DMS153 treated with DMSO at 0.1 percent for 48 hours (cell line): ENCODE results near the gene HOXA4.

ENCODE experiments used
- DNase-seq: peaks from one replicate; lab custom pipeline; 2025; ENCODE audit not compliant: unreplicated experiment; lab: John Stamatoyannopoulos, UW

Gene HOXA4

DNA sequence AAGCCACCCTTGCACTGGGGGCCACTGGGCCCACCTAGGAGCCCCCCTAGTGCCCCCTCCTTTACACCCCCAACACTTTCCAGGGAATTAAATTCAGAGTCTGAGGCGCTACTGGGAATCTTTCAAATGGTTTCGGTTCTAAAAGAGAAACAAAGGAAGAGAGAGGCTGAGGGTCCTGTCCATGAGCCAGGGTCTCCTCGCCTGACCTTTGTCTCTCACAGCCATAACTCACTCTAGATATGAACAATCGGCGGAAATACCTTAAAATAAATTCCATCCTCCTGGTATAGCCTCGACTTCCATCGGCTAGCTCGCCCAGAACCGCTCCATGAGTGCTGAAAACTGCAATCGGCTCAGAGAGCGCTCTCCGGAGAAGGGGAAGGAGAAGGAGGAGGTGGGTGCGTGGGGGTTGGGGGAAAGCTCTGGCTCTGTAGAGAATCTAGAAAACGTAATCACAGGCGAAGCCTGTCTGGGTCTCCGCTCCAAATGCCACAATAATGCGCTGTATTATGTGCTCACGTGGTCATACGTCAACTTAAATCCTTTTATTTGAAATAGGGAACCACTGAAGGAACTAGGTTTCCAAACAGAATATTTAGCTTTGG lies 12.6 kb downstream of the HOXA4 start:
- no peak for DNase-seq

DNA sequence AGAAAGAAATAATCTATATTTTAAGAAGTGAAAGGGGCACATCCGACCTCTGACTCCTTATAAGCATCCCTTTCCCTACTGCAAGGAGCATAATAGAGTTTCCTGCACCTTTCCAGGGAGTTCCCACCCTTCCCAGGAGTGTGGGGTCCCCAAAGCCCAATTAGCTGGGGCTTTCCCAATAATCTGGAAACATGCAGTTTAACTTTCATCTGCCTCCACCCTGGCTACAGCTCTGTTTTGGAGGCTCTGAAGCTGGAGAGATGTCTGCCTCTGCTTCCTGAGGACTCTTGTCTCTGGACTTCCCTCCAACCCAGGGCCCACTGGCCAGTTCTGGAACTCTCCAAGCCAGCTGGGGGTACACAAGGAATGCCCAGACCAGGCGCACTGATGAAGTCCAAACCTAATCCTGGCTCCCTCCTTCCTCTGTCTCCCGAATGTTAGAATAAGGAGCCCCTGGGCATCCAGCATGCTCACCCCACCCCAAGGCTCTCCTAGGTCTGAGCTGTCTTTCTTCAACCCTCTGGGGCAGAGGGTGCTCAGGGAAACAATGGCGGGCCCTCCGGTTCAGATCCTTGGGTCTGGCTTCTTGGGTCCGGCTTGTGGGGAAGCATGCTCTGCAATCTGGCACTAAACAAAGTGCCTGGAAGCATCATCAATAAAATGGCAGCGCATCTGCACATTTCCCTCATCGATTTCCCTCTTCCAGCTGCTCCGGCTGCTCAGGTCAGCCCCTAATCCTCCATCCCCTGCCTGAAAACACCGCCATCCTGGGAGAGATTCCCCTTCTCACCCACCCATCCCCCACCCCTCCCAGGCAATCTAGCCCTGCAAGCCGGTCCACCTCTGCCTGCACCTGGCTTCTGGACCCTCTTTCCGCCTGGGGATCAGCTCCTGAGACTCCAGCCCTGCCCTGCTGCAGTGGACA lies 13.3 kb downstream of the HOXA4 start:
- no peak for DNase-seq

DNA sequence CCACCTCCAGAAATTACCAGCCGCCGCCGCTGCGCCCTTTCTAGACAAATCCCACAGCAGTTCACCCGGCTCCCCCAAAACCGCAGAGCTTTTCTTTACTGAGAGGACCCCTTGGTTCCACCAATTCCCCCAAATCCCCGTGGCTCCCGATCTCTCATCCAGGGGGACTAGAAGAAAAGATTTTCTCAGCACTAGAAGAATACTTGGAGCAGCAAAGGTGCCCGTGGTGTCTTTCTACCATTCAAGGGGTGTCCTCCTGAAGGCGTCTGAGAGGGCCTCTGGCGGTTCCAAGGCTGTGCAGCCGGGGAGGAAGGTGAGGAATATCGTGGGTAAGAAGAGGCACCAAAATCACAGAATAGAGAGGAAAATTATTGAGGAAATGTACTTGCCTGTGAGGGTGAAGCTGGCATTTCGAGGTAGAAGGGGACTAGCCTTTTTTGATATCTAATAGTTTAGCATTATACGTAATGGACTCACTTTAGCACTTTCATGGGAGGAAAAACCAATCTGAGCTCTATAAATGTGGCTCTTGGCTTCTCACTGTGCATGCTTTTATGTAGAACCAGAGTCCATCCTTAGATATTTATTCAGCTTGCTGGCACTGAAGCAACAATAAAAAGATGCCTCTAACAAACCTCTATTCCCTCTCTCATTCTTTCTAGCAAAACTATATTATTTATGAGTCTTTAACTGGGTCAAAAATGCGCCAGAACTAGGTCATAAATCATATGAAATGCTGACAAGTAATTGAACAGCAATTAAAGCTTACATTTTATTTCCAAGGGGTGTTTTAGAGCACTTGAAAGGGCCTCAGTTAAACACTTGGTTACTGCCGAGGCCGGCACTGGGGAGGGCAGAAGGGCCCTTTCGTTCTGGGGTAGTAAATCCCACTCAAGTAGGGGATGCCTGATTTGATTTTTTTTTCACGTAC lies 14.3 kb downstream of the HOXA4 start:
- DNase-seq: no peak

DNA sequence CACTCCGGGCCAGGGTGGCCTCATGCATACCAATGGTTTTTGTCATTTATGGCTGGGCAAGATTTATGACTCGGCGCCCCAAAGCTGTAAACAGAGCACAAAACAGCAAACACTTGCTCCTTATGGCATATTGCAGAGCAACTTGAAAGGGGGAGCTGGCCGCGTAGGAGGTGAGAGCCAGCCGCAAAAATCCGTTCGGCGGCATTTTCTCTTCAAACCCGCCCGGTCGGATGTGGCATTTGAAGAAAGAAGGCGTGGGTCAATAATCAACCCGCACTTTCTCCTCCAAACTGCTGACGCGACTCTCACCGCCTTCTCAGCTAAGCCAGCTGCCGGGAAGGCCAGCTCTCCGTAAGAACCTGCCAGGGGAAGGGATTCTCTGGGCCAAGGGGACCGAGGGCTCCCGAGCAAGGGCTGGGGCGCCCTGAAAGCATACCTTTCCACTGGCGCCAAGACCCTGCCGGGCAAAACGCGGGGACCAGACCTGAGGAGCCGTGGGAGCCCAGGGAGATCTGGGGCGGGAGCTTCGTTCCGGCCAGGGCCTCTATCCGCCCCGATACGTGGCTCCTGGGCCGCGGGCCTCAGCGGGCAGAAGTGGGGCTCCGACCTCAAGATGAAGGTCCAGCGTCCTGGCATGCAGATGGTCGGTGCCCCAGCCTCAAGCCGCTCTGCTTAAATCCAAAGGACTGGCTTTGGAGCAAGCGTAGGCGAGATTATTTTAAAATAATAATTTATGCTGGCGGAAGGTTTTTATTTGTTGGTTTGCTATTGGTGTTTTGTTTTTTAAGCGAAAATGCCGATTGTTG lies 15.1 kb downstream of the HOXA4 start:
- DNase-seq: no peak

DNA sequence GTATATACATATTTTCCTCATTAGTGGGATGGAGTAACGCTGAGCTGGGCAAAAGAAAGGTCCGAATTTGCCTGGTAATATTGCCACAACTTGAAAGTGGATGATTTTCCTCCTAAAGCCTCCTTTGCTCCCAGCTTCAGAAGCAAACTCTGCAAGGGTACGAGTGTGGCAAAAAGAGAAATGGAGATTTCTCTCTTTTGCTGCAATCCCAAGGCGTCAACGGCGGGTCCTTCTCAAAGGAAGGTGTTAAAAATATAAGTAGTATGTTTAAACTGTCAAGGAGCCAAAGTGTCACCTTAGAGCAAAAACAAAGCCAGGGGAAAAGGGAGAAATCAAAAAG lies 15.7 kb downstream of the HOXA4 start:
- DNase-seq: no peak

DNA sequence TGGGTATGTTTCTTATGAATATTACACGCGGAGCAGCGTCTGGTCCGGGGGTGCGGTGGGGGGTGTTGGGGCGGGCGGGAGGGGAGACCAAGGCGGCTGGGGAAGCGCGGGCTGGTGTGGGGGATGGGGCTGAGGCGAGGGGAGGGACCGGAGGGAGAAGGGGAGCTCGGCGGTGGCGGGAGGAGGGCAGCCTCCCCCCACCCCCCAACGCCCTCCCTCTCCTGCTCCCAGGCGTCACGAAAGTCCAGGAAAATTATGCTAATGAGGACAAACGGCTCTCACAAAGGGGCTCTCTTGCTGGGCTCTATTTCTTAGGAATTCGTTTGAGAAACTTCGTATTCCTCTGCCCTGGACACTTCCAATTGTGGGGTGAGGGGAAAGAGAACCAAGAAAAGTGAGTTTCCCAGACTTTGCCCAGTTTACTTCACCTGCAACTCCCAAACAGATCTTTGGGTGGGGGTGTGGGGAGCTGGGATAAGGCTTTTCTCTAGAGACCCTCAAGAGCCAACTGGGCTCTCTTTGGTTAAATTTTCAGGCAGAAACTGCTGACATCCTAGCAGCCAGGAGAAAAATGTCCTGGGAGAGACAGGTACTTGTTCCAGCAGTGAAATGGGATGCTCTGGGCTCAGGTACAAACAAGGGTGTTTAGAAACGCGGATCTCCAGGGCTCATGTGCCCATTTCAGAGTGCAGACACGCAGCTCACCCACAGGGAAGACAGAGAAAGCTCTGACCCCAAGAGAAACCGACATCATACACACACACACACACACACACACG lies 16.4 kb downstream of the HOXA4 start:
- DNase-seq: no peak

DNA sequence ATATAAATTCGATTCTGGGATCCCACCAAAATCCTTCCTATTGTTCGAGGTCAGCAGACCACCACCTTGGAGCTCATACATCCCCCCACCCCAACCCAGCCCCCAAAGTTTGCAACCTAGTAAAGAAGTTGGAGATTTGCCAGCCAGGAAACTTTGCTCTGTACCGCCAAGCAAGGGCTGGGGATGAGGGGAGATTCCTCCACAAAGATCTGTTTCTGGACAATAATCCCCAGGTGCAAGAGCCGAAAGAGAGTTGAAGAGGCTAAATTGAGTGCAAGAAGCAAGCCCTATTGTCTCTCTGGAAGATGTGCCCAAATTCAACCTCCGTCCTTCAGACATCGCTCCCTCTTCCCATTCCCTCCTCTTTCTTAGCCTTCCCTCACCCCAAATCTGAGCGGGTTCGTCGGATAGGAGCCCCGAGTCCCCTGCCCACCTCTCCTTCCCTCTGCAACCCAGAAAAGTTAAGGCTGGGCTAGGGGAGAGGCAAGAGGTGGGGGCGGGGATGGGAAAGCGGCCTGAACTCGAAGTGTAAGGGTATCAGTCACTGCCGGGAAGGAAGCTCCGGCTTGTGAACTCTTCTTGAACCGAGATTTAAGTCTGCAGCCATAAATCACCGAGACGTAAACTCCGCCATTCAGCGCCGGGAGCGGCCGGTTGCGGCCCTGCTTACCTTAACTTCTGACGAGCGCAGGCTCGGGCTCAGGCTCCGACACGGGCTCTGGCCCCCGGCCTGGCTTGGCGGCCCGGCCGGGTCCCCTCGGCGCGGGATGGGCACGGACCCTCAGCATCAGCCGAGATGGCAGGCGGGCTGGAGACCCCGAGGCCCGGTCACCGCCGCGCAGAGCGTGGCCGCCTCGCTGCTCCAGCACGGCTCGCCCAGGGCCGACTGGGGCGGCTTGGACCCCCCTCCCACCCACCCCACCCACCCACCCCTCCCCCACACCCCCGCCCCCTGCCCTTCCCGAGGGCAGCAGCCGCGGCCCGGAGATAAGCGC lies 17.3 kb downstream of the HOXA4 start:
- no peak for DNase-seq

DNA sequence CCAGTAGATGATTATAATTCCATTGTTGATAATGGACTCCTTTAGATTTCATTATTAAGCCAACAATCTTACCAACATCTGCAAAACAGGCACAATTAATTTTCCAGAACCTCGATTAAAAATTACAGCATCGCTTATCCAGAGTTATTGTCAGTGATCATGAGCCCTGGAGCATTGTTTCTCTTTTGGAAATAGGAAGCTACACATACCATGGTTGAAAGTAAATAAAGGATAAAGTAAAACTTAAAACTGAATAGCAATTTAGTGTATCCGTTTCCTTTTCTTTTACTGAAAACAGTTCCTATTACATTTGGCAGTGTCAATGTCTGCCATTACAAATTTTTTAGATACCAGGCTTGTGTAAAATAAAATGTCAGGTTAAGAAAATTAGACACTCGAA lies 18.2 kb downstream of the HOXA4 start:
- no peak for DNase-seq

DNA sequence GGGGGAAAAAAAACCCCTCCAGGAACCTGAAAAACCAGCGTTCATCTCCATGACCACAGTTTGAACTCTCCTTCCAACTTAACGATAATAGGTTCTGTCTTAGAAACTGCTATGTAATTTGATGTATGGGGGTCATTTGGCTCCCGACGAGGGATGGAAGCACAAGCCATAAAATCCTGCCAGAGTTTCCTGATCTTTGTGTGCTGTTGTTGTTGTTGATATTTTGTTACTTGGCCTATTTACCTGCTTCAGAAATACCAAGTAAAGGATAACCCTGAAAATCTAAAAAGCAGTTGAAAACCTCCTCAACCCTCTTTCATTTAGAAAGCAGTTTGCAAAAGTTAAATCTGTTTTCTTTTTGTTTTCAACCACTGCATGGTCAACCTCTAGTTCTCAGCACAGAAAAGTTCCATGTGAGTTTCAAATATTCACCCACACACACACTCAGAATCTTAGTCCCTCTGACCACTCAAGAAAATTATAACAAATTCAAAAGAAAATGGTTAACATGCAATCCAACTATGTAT lies 18.7 kb downstream of the HOXA4 start:
- DNase-seq: no peak

DNA sequence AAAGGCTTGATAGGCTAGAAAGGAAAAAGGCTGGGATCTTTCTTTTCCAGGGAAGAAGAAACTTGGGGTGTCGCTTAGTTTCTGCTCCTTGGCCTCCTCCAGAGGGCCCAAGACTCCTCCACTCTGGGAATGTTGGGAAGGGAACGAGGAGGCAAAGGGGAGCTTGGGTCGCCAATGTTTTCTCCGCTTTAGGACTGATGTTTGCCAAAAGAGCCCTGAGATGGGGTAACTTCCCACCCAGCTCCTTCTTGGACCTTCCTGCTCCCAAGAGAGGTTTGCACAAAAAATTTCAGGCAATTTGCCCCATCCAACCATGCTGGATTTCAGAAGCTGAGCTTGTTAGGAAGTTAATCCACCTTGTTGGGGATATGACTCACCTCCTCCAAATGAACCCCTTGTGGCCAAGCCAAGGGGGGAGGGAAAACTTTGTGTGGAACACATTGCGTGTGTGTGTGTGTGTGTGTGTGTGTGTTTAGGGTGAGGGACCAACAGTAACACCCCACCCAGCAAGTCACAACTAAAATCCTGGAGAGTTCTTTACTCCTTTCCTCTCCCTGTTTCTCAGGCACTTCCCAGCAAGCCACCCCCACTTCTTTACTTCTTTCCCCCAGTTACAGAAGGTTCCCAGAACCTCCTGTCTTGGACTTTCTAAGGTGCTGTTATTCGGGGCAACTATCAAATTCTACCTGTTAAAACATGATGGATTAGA lies 19.4 kb downstream of the HOXA4 start:
- DNase-seq: no peak

DNA sequence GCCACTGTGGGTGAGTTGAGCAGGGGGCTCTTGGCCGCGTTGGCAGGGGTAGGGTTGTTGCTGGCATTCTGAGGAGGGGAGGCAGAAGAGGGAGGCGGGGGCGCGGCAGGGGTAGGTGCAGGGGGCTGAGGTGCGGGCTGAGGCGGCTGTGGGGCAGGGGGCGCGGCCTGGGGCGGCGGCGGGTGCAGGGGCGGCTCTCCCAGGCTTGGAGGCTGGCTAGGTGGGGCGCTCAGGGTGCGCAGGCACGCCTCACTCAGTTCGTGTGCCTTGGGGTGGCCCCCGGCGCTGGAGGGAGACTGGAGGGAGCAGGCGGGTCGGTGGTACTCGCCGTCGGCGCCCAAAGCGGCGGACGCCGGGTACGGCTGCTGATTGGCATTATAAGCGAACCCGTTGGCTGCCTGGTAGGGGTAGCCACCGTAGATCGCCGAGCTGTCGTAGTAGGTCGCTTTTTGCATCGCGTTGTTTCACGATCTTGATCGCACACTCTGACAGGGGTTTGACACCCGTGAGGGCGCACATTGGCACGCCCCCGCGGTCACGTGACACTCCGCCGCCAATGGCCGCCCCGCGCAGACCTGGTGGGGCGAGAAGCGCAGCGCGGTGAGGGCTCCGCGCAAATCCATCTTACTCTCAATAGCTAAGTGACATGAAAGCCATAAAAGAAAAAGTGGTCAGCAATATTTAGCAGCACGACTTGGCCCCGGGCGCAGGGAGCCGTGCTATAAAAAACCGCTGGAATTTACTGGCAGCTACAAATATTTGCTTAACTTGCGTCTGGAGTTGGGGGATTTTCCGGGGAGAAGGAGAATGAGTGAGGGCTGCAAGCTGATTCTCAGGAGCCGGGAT lies 20.1 kb downstream of the HOXA4 start:
- no peak for DNase-seq

DNA sequence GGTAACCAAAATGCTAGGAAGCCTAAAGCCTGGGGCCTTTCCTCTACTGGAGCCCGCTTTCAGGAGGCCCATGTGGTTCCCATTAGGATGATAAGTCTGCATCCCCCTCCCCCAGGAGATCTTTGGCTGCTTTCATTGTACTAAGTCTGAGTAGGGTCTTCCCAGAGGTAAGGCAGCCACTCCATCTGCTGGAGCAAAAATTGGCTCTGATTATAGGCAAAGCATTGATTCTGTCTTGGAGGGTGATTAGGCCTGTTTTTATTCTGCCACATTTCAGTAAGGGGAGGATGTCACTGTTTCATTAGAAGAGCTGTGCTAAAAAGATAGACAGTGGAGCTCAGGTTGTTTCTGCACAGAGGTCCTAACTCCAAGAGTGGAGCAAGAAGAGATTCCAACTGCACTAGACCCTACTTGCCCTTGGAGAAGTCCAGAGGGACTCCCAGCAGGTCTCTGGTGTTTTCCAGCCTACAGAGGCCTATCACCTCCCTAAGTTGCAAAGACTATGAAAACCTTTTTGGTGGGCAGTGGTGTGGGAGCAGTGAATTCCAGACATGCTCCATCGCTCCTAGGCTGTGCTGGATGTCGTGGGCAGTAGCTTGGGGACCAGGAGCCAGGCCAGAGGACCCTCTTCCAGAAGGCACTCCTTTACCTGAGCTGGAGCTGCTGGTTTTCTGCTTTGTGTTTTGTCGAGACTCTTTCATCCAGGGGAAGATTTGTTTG lies 20.9 kb downstream of the HOXA4 start:
- DNase-seq: no peak

DNA sequence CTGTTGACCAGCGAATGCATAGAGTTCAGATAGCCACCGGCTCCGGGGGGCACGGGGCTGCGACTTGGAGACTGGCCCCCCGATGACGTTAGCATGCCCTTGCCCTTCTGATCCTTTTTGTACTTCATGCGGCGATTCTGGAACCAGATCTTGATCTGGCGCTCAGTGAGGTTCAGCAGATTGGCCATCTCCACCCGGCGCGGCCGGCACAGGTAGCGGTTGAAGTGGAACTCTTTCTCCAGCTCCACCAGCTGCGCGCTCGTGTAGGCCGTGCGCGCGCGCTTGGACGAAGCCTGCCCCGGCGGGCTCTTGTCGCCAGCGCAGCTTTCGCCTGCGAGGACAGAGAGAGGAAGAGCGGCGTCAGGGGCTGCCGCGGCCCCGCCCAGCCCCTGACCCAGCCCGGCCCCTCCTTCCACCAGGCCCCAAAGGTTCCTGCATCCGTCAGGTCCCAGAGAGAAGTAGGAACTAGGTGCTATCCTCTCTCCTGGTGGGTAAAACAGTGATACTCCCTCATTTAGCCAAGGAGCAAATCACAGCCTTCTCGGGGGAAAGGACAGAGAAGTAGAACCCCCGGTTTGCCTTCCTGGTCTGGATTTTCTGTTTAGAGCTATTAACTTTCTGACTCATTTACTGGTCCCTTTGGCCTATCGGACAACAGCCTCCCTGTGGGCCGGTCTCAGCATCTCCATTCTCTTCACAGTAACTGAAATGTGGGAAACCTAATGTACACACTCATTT lies 22.0 kb downstream of the HOXA4 start:
- DNase-seq: no peak

DNA sequence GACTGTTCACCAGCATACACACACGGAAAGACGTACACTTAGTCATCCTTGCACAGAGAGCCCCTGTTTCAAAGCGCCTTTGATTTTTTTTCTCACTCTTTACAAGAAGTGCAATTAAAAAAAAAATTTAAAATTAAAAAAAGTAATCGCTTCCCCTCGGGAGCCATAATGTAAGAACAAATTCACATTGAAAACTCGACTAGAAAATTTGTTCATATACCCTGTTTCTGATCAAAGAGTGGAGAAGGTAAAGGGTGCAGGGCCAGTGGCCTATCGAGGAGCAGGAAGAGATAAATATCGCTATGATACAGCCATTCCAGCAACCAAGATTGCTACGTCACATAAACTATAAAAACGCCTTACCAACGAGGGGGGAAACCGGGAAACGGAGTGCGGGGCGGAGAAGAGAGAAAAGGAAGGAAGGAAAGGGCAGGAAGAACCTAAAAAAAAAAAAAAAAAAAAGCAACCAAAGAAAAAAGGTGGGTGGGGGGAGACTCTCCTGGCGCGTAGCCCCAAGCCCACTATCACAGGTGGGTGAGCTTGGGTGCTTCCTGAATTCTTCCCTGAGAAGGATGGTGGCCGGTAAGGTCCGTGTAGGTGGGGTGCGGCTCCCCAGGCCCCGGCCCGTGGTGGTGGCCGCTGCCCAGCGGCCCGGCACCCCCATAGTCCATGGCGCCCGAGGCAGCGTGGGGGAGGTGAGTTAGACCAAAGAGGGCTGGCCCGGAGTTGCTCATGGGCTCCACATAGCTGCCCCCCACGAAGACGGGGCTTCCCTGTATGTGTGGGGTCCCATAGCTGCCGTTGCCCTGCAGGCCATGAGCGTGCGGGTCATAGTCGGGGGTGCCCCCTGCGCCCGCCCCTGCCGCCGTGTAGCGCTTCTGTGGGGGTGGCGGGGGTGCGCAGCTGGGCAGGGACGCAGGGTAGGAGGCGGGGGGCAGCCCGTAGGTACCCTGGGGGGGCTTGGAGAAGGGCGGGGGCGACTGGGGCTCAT lies 22.9 kb downstream of the HOXA4 start:
- no peak for DNase-seq

DNA sequence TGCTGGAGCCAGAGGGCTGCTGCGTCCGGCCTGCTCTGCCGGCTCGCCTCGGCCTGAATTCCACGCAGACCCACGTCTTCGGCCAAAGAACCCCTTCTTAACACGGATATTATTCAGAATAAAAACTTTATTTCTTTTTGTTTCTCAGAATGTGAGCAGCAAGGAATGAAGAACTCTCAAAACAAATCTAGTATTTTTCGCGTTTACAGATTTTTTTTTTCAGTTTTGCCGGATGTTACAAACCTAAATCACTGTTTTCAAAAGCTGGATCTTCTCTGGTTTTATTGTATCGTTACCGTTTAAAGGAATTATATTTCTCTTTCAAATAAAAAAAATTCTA lies 23.7 kb downstream of the HOXA4 start:
- no peak for DNase-seq
